Measurements from ENCODE around the gene PTPRG. TPM values are rescaled to one million over a fixed set of nuclear protein-coding genes. Genes with fewer than 3 reads are reported as not detected.

The PTPRG gene
- total RNA-seq, 1 donor from 2014 or later = 0.22 TPM

DNA sequence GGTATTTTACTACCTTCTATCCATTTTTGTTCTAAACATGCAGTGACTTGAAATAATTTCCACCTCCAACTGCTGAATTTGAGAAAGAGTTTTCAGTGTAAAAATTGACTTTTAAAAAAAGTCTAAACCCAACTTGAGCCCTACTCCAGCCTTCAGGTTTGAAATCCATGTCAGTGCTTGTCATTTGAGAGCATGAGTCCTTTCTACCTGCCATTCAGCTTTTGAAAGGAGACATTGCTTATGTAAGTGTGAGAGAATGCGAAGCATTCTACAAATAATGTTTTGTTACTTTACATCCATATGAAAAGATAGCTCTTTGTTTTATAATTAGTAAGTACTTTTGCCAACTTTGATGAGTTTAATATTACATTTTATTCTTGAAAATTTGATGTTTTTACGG, 329.2 kb downstream of the PTPRG start:
- ChIA-PET CTCF (no interaction called here), POLR2A (no interaction called here)
- no peak overlapping the region for H3K4me3 Mint-ChIP-seq
- ATAC-seq (ENCODE audit: low read depth) (no peak), DNase-seq (no peak)
- H3K27me3 Mint-ChIP-seq = no peaks in the 10 kb centered on the region
- H3K36me3 Mint-ChIP-seq (ENCODE audit: low read depth) = no peaks in the 10 kb centered on the region
- H3K27ac Mint-ChIP-seq = no peak overlapping the region
- TF ChIP-seq, protein P1, sequence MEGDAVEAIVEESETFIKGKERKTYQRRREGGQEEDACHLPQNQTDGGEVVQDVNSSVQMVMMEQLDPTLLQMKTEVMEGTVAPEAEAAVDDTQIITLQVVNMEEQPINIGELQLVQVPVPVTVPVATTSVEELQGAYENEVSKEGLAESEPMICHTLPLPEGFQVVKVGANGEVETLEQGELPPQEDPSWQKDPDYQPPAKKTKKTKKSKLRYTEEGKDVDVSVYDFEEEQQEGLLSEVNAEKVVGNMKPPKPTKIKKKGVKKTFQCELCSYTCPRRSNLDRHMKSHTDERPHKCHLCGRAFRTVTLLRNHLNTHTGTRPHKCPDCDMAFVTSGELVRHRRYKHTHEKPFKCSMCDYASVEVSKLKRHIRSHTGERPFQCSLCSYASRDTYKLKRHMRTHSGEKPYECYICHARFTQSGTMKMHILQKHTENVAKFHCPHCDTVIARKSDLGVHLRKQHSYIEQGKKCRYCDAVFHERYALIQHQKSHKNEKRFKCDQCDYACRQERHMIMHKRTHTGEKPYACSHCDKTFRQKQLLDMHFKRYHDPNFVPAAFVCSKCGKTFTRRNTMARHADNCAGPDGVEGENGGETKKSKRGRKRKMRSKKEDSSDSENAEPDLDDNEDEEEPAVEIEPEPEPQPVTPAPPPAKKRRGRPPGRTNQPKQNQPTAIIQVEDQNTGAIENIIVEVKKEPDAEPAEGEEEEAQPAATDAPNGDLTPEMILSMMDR (IDR thresholded peaks at IDR 0.05) = no peak
- H3K9me3 Mint-ChIP-seq = no peaks in the 10 kb centered on the region
- intact Hi-C loops (cut with micrococcal nuclease) = no loop called here
- peaks cover 10% of the 10 kb centered on the region for H3K4me1 Mint-ChIP-seq

DNA sequence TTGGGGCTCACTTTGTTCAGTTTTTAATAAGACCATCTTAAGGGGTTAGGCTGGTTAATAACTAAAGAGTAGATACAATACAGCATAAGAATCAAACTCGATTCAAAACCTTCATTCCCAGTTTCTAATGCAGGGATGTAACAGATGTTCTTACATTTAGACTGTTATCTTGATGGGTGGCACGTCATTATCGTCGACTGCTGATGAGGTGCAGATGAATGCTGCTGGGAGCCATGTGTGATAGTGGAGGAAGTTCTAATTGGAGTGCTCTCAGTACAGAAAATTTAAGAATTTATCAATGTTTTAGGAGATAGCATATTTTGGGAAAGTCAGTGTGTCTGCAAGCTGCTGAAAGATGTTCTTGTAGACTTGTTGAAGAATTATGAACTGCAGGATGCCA, 331.5 kb downstream of the PTPRG start:
- no peak for DNase-seq
- H3K27ac Mint-ChIP-seq = no peak overlapping the region
- TF ChIP-seq, protein P1 (IDR thresholded peaks at IDR 0.05) = no peak
- H3K4me3 Mint-ChIP-seq = no peak overlapping the region
- intact Hi-C loops (cut with micrococcal nuclease) = no loop called here
- no peaks in the 10 kb centered on the region for H3K9me3 Mint-ChIP-seq
- peaks cover 10% of the 10 kb centered on the region for H3K4me1 Mint-ChIP-seq
- no peak for ATAC-seq (ENCODE audit: low read depth)
- no peaks in the 10 kb centered on the region for H3K27me3 Mint-ChIP-seq
- no peaks in the 10 kb centered on the region for H3K36me3 Mint-ChIP-seq (ENCODE audit: low read depth)
- ChIA-PET CTCF (no interaction called here), POLR2A (no interaction called here)

DNA sequence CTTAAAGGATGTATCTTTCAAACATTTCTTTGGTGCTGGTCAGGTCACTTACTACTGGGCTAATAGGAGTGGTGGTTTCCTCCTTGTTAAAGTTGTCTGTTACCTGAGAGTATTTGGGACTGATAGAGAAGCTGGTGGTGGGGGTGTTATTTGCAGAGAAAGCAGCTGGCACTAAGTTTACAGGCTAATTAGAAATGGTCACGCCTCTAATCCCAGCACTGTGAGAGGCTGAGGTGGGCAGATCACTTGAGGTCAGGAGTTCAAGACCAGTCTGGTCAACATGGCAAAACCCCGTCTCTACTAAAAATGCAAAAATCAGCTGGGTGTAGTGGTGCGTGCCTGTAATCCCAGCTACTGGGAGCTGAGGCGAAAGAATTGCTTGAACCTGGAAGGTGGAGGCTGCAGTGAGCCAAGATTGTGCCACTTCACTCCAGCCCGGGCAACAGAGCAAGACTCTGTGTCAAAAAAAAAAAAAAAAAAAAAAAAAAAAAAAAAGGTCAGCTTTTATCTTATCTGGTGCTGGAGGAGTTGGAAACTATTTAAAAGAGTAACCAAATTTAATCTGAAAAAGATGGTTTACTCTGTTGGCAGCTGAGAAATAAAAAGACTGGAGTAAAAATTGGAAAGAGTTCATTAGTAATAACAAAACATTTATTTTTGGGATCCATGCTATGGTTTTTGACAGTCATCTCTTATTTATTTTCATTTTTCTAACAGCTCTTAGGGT, 332.6 kb downstream of the PTPRG start:
- H3K4me3 Mint-ChIP-seq = no peak overlapping the region
- CTCF ChIA-PET = no interaction called here
- DNase-seq (no peak), ATAC-seq (ENCODE audit: low read depth) (no peak)
- no peak overlapping the region for H3K27ac Mint-ChIP-seq
- peaks cover 10% of the 10 kb centered on the region for H3K4me1 Mint-ChIP-seq
- H3K27me3 Mint-ChIP-seq = no peaks in the 10 kb centered on the region
- no peaks in the 10 kb centered on the region for H3K9me3 Mint-ChIP-seq
- POLR2A ChIA-PET = no interaction called here
- TF ChIP-seq, protein P1 (IDR thresholded peaks at IDR 0.05) = no peak
- no peaks in the 10 kb centered on the region for H3K36me3 Mint-ChIP-seq (ENCODE audit: low read depth)
- intact Hi-C loops (cut with micrococcal nuclease) = no loop called here

DNA sequence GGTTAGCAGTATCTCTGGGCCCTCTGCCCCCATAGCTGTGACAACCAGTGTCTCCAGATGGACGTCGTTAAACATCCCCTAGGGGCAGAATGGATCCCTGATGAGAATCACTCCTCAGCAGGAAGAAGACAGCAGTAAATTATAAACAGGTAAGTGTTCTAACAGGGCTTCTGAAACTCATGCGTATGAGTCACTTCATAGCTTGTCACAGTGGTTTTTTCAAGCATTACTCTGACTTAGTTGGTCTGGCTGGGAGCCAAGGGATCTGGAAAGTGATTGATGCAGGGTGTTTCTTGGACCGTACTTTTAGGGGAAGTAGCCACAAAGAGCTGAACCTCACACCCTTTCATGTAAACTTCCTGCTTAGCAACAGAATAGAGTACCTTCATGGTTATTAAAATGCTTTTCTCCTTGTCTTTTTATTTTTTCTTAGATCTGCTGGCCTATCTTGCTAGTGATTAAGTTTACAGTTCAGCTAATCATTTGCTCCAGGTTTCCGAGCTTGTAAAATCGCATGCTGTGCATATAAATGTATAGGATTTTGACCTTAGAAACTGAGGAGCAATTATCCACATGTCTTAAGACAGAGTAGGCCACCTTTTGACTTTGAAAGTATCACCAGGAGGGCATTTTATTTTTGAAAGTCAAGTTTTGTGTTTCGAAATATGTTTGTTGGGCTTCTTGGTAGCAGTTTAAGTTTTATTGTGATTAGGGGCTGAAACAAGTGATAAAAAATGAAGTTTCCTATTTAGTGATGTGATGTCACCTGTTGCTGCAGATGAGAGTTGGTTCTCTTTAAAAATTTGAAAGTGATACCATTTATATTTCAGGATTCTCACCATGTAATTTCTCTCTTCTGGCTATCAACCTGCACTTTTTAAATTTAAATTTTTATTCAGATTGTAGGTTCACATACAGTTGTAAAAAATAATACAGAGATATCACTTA, 333.9 kb downstream of the PTPRG start:
- CTCF ChIA-PET = no interaction called here
- ATAC-seq (ENCODE audit: low read depth) (peak; percentile 87), DNase-seq (no peak)
- H3K9me3 Mint-ChIP-seq = no peaks in the 10 kb centered on the region
- no peak overlapping the region for H3K4me3 Mint-ChIP-seq
- POLR2A ChIA-PET = no interaction called here
- intact Hi-C loops (cut with micrococcal nuclease) = loop anchor here (5.0 kb wide), 1 partner anchor 333 kb away; the partner anchor contains the start of gene PTPRG
- H3K4me1 Mint-ChIP-seq = peaks cover 9% of the 10 kb centered on the region
- H3K36me3 Mint-ChIP-seq (ENCODE audit: low read depth) = no peaks in the 10 kb centered on the region
- H3K27me3 Mint-ChIP-seq = no peaks in the 10 kb centered on the region
- TF ChIP-seq, protein P1 (IDR thresholded peaks at IDR 0.05) = no peak
- H3K27ac Mint-ChIP-seq = peak overlapping the region; percentile 65

DNA sequence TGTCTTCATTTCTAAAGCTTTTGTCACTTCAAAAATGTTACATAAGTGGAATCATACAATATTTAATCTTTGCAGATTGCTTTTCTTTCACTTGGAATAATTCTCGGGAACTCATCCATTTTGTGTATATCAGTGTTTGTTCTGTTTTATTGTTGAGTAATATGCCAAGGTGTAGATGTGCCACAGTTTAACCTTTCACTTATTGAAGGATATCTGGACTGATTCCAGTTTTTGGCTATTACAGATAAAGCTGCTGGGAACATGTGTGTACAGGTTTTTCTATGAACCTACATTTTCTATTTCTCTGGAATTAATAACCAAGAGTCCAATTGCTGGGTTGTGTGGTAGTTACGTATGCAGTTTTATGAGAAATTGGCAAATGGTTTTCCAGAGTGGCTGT, 334.9 kb downstream of the PTPRG start:
- POLR2A ChIA-PET = no interaction called here
- no peak for ATAC-seq (ENCODE audit: low read depth)
- DNase-seq = no peak
- TF ChIP-seq, protein P1 (IDR thresholded peaks at IDR 0.05) = no peak
- CTCF ChIA-PET = no interaction called here
- H3K4me1 Mint-ChIP-seq = peaks cover 9% of the 10 kb centered on the region
- H3K4me3 Mint-ChIP-seq = no peak overlapping the region
- no peaks in the 10 kb centered on the region for H3K27me3 Mint-ChIP-seq
- no peaks in the 10 kb centered on the region for H3K36me3 Mint-ChIP-seq (ENCODE audit: low read depth)
- intact Hi-C loops (cut with micrococcal nuclease) = loop anchor here (5.0 kb wide), 1 partner anchor 334 kb away; the partner anchor contains the start of gene PTPRG
- no peak overlapping the region for H3K27ac Mint-ChIP-seq
- H3K9me3 Mint-ChIP-seq = no peaks in the 10 kb centered on the region

Data from activated B cell treated with CpG ODN at 0.5 μM for 24 hours (primary cell).